ENCODE results near the gene ADCYAP1R1.

The ADCYAP1R1 gene

GRCh38 chr7:31061185-31061584 is 9.1 kb downstream of the ADCYAP1R1 start:
- no peaks in the 10 kb centered on the region for H3K79me1 ChIP-seq (ENCODE audit: low read depth, low read length)
- DNase-seq (ENCODE audit: low spot score) = no peak

GRCh38 chr7:31062746-31063435 is 10.8 kb downstream of the ADCYAP1R1 start:
- Histone ChIP-seq H3K9ac (ENCODE audit: low read depth, low read length, poor library complexity) (no peak overlapping the region), H3K27me3 (ENCODE audit: control insufficient read depth in 3 of 3, insufficient read depth in 3 of 3, low read depth in 1 of 3, low read length in 3 of 3) (no peaks in the 10 kb centered on the region)
- no peak for DNase-seq (ENCODE audit: low spot score)

More at GRCh38 chr7:31061185-31061584, 9.1 kb downstream of the ADCYAP1R1 start:
- Histone ChIP-seq H3K14ac (ENCODE audit: low read length) (no peak overlapping the region), H3K4me1 (ENCODE audit: control insufficient read depth in 2 of 2, insufficient read depth in 1 of 2, low read depth in 1 of 2, low read length in 2 of 2) (peaks cover 0 to 7% of the 10 kb centered on the region in 2 donors), H2AFZ (ENCODE audit: low read length) (no peak overlapping the region), H4K91ac (ENCODE audit: low read depth, low read length, poor library complexity) (no peak overlapping the region), H3K23ac (ENCODE audit: low read depth, low read length, poor library complexity) (peak overlapping the region; percentile 27), H3K4ac (ENCODE audit: low read length) (no peak overlapping the region), H3K4me2 (ENCODE audit: insufficient read depth, low read length, poor library complexity, severe bottlenecking) (no peak overlapping the region), H3K27ac (replicated peaks; ENCODE audit: low read length) (no peak overlapping the region), H2BK120ac (ENCODE audit: low read depth, low read length) (no peak overlapping the region), H3K9ac (ENCODE audit: low read depth, low read length, poor library complexity) (no peak overlapping the region), H2BK12ac (ENCODE audit: low read length) (no peak overlapping the region), H3K36me3 (replicated peaks in 1 of 2; ENCODE audit: control insufficient read depth in 2 of 2, insufficient read depth in 2 of 2, low read length in 2 of 2) (no peaks in the 10 kb centered on the region), H3K18ac (ENCODE audit: low read length) (peak overlapping the region; percentile 35), H3K4me3 (ENCODE audit: low read length in 2 of 2) (no peak overlapping the region), H2BK5ac (ENCODE audit: low read length) (no peak overlapping the region), H2BK15ac (ENCODE audit: low read length) (peak overlapping the region; percentile 50), H3K27me3 (ENCODE audit: control insufficient read depth in 3 of 3, insufficient read depth in 3 of 3, low read depth in 1 of 3, low read length in 3 of 3) (no peaks in the 10 kb centered on the region), H2AK5ac (ENCODE audit: low read depth, low read length) (peak overlapping the region; percentile 82), H4K8ac (ENCODE audit: low read depth, low read length) (no peak overlapping the region), H3K9me3 (replicated peaks in 1 of 2; ENCODE audit: control insufficient read depth in 2 of 2, insufficient read depth in 1 of 2, low read depth in 1 of 2, low read length in 2 of 2) (no peaks in the 10 kb centered on the region)
- no CpG with 5 or more reads among the region's 5 CpGs for WGBS, 2 donors (ENCODE audit: extremely low coverage in 2 of 2, insufficient read length in 2 of 2, insufficient replicate concordance in 1 of 2)

DNA sequence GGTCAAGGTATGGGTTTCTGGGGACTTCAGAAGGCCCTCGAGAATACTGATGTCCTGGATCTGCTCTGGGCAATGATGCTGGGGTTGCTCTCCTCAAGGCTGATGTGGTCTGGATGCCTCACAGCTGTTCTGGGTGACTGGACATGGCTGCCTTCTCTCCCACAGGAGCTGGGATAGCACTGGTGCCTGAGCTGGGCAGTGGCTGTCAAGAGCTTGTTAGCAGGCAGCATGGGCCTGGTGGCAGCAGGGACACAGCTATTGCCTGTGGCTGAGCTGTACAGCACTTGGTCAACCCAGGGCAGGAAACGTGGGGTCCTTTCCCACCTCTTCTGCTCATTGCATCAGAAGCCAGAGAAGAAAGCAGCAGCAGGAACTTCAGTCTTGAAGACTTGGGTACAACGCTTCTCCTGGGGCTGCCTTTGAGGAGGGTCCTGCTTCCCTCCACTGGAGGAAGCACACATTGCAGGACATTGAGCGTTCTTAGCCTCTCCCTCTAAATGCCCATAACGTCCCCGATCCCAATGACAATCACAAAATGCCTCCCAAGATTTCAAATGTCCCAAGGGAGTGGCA is 13.0 kb downstream of the ADCYAP1R1 start:
- no peak overlapping the region for H3K27ac ChIP-seq (replicated peaks; ENCODE audit: low read length)
- H2BK15ac ChIP-seq (ENCODE audit: low read length) = no peak overlapping the region
- H3K18ac ChIP-seq (ENCODE audit: low read length) = peak overlapping the region; percentile 63
- H3K79me1 ChIP-seq (ENCODE audit: low read depth, low read length) = no peaks in the 10 kb centered on the region
- no peak overlapping the region for H2BK5ac ChIP-seq (ENCODE audit: low read length)
- H3K36me3 ChIP-seq (replicated peaks in 1 of 2; ENCODE audit: control insufficient read depth in 2 of 2, insufficient read depth in 2 of 2, low read length in 2 of 2) = no peaks in the 10 kb centered on the region
- no CpG with 5 or more reads among the region's 6 CpGs for WGBS, 2 donors (ENCODE audit: extremely low coverage in 2 of 2, insufficient read length in 2 of 2, insufficient replicate concordance in 1 of 2)
- DNase-seq (ENCODE audit: low spot score) = no peak
- H4K8ac ChIP-seq (ENCODE audit: low read depth, low read length) = no peak overlapping the region
- H3K27me3 ChIP-seq (ENCODE audit: control insufficient read depth in 3 of 3, insufficient read depth in 3 of 3, low read depth in 1 of 3, low read length in 3 of 3) = no peaks in the 10 kb centered on the region
- no peak overlapping the region for H3K4ac ChIP-seq (ENCODE audit: low read length)
- no peaks in the 10 kb centered on the region for H3K9me3 ChIP-seq (replicated peaks in 1 of 2; ENCODE audit: control insufficient read depth in 2 of 2, insufficient read depth in 1 of 2, low read depth in 1 of 2, low read length in 2 of 2)
- peak overlapping the region in 1 of 2 donors; percentile 47 for H3K4me3 ChIP-seq (ENCODE audit: low read length in 2 of 2)
- H2BK12ac ChIP-seq (ENCODE audit: low read length) = no peak overlapping the region
- H2AK5ac ChIP-seq (ENCODE audit: low read depth, low read length) = peak overlapping the region; percentile 7
- no peak overlapping the region for H3K4me2 ChIP-seq (ENCODE audit: insufficient read depth, low read length, poor library complexity, severe bottlenecking)
- H3K4me1 ChIP-seq (ENCODE audit: control insufficient read depth in 2 of 2, insufficient read depth in 1 of 2, low read depth in 1 of 2, low read length in 2 of 2) = peaks cover 0 to 7% of the 10 kb centered on the region in 2 donors
- no peak overlapping the region for H2BK120ac ChIP-seq (ENCODE audit: low read depth, low read length)
- no peak overlapping the region for H2AFZ ChIP-seq (ENCODE audit: low read length)
- H4K91ac ChIP-seq (ENCODE audit: low read depth, low read length, poor library complexity) = no peak overlapping the region
- no peak overlapping the region for H3K23ac ChIP-seq (ENCODE audit: low read depth, low read length, poor library complexity)
- H3K14ac ChIP-seq (ENCODE audit: low read length) = peak overlapping the region; percentile 2
- H3K9ac ChIP-seq (ENCODE audit: low read depth, low read length, poor library complexity) = no peak overlapping the region

More at GRCh38 chr7:31062746-31063435, 10.8 kb downstream of the ADCYAP1R1 start:
- no peak overlapping the region for H3K4me2 ChIP-seq (ENCODE audit: insufficient read depth, low read length, poor library complexity, severe bottlenecking)
- no peak overlapping the region for H3K23ac ChIP-seq (ENCODE audit: low read depth, low read length, poor library complexity)
- H3K36me3 ChIP-seq (replicated peaks in 1 of 2; ENCODE audit: control insufficient read depth in 2 of 2, insufficient read depth in 2 of 2, low read length in 2 of 2) = no peaks in the 10 kb centered on the region
- WGBS, 2 donors (ENCODE audit: extremely low coverage in 2 of 2, insufficient read length in 2 of 2, insufficient replicate concordance in 1 of 2) = no CpG with 5 or more reads among the region's 8 CpGs
- H3K9me3 ChIP-seq (replicated peaks in 1 of 2; ENCODE audit: control insufficient read depth in 2 of 2, insufficient read depth in 1 of 2, low read depth in 1 of 2, low read length in 2 of 2) = no peaks in the 10 kb centered on the region
- H3K4me1 ChIP-seq (ENCODE audit: control insufficient read depth in 2 of 2, insufficient read depth in 1 of 2, low read depth in 1 of 2, low read length in 2 of 2) = peaks cover 0 to 7% of the 10 kb centered on the region in 2 donors
- H4K91ac ChIP-seq (ENCODE audit: low read depth, low read length, poor library complexity) = peak overlapping the region; percentile 73
- H3K27ac ChIP-seq (replicated peaks; ENCODE audit: low read length) = no peak overlapping the region
- H3K79me1 ChIP-seq (ENCODE audit: low read depth, low read length) = no peaks in the 10 kb centered on the region
- no peak overlapping the region for H2BK5ac ChIP-seq (ENCODE audit: low read length)
- H3K4me3 ChIP-seq (ENCODE audit: low read length in 2 of 2) = no peak overlapping the region
- no peak overlapping the region for H3K14ac ChIP-seq (ENCODE audit: low read length)
- H4K8ac ChIP-seq (ENCODE audit: low read depth, low read length) = no peak overlapping the region
- H3K18ac ChIP-seq (ENCODE audit: low read length) = peak overlapping the region; percentile 4
- H2BK15ac ChIP-seq (ENCODE audit: low read length) = peak overlapping the region; percentile 33
- no peak overlapping the region for H2BK120ac ChIP-seq (ENCODE audit: low read depth, low read length)
- no peak overlapping the region for H2AFZ ChIP-seq (ENCODE audit: low read length)
- H2BK12ac ChIP-seq (ENCODE audit: low read length) = no peak overlapping the region
- no peak overlapping the region for H3K4ac ChIP-seq (ENCODE audit: low read length)
- peak overlapping the region; percentile 64 for H2AK5ac ChIP-seq (ENCODE audit: low read depth, low read length)

GRCh38 chr7:31065840-31066239 is 13.7 kb downstream of the ADCYAP1R1 start:
- Histone ChIP-seq H3K18ac (ENCODE audit: low read length) (no peak overlapping the region), H3K4me3 (ENCODE audit: low read length in 2 of 2) (no peak overlapping the region), H4K91ac (ENCODE audit: low read depth, low read length, poor library complexity) (no peak overlapping the region), H2AK5ac (ENCODE audit: low read depth, low read length) (peak overlapping the region; percentile 64), H2BK5ac (ENCODE audit: low read length) (peak overlapping the region; percentile 19), H2BK120ac (ENCODE audit: low read depth, low read length) (no peak overlapping the region), H3K4me1 (ENCODE audit: control insufficient read depth in 2 of 2, insufficient read depth in 1 of 2, low read depth in 1 of 2, low read length in 2 of 2) (peaks cover 0 to 9% of the 10 kb centered on the region in 2 donors), H3K14ac (ENCODE audit: low read length) (no peak overlapping the region), H3K9ac (ENCODE audit: low read depth, low read length, poor library complexity) (no peak overlapping the region), H3K4me2 (ENCODE audit: insufficient read depth, low read length, poor library complexity, severe bottlenecking) (no peak overlapping the region), H3K9me3 (replicated peaks in 1 of 2; ENCODE audit: control insufficient read depth in 2 of 2, insufficient read depth in 1 of 2, low read depth in 1 of 2, low read length in 2 of 2) (no peaks in the 10 kb centered on the region), H3K27ac (replicated peaks; ENCODE audit: low read length) (no peak overlapping the region), H3K23ac (ENCODE audit: low read depth, low read length, poor library complexity) (no peak overlapping the region), H2AFZ (ENCODE audit: low read length) (no peak overlapping the region), H3K79me1 (ENCODE audit: low read depth, low read length) (no peaks in the 10 kb centered on the region), H2BK12ac (ENCODE audit: low read length) (no peak overlapping the region), H3K36me3 (replicated peaks in 1 of 2; ENCODE audit: control insufficient read depth in 2 of 2, insufficient read depth in 2 of 2, low read length in 2 of 2) (no peaks in the 10 kb centered on the region), H3K4ac (ENCODE audit: low read length) (no peak overlapping the region), H4K8ac (ENCODE audit: low read depth, low read length) (no peak overlapping the region), H2BK15ac (ENCODE audit: low read length) (no peak overlapping the region), H3K27me3 (ENCODE audit: control insufficient read depth in 3 of 3, insufficient read depth in 3 of 3, low read depth in 1 of 3, low read length in 3 of 3) (no peaks in the 10 kb centered on the region)
- no CpG with 5 or more reads among the region's 7 CpGs for WGBS, 2 donors (ENCODE audit: extremely low coverage in 2 of 2, insufficient read length in 2 of 2, insufficient replicate concordance in 1 of 2)
- no peak for DNase-seq (ENCODE audit: low spot score)

All from neuronal stem cell (in vitro differentiated cells).